Suppressor macrophage treated with lipopolysaccharide for 1 hour (primary cell): ENCODE results near the gene LRP1B.

Experiments
- DNase-seq, 3 donors: peaks; one replicate each; pipeline ENCODE4 v3.0.0-alpha.2; 2020 to 2022

Gene LRP1B

GRCh38 chr2:140183056-140183765 lies 1947.6 kb downstream of the LRP1B start:
- no peak for DNase-seq
